Right lobe of liver (tissue), 6 donors: ENCODE measurements around the gene GARIN6. TPM values are rescaled to one million over a fixed set of nuclear protein-coding genes. Genes with fewer than 3 reads are reported as not detected.

Source experiments
- ATAC-seq, 4 donors: fragments of 200-7000 bp; cut with Tn5 transposase; one replicate each; pipeline ENCODE4 v1.9.1; 2020; ENCODE audit warnings: mild to moderate bottlenecking in 4 of 4, moderate library complexity in 4 of 4
- DNase-seq, 3 donors: peaks; one replicate each; pipeline ENCODE4 v3.0.0-alpha.2; 2020
- H3K27ac ChIP-seq, 3 donors: fragments of 200-600 bp; one replicate each; pipeline ENCODE4 v1.8.0; 2022
- H3K27me3 ChIP-seq, 2 donors: fragments of 200-600 bp; one replicate each; pipeline ENCODE4 v1.8.0; 2022
- H3K36me3 ChIP-seq, 4 donors: fragments of 200-600 bp; sonication (generic) in 1 of 4; one replicate each; pipeline versions ENCODE4 v1.5.1 to v1.8.0; 2017 to 2022; ENCODE audit warnings: control low read depth in 1 of 4
- H3K4me1 ChIP-seq, 4 donors: fragments of 200-600 bp; sonication (generic) in 1 of 4; one replicate each; pipeline versions ENCODE4 v1.5.1 to v1.8.0; 2017 to 2022; ENCODE audit warnings: control low read depth in 1 of 4
- H3K4me3 ChIP-seq, 3 donors: fragments of 200-600 bp; one replicate each; pipeline ENCODE4 v1.8.0; 2022
- H3K9me3 ChIP-seq, 4 donors: fragments of 200-600 bp; sonication (generic) in 1 of 4; one replicate each; pipeline versions ENCODE4 v1.5.1 to v1.8.0; 2017 to 2022; ENCODE audit warnings: control low read depth in 1 of 4
- POLR2A ChIP-seq: fragments of 450-650 bp; IDR thresholded peaks from one replicate; pipeline ENCODE4 v1.6.1; 2017; ENCODE audit warnings: antibody characterized with exemption, mild to moderate bottlenecking
- WGBS: methylation state at CpG from one replicate; pipeline ENCODE4 v1.1.6; 2018; ENCODE audit warnings: low coverage, low lambda C conversion rate; ENCODE audit not compliant: insufficient coverage; ENCODE audit errors: missing lambda C conversion rate; 5-methylcytosine and 5-hydroxymethylcytosine counted together
- intact Hi-C, 2 donors: fragments of 100-400 bp; cut with DNase I; formaldehyde crosslinking; loops; one replicate each; pipeline versions ENCODE4 v1.11.2 to v1.14.1; 2022
- total RNA-seq, 6 experiments: library from RNA; depleted of rRNA in 2 of 6; stranded (reverse); fragments of >200 nt in 2 of 6; fragmentation: NEBNext Ultra II Directional in 3 of 6; extraction: Animal tissue kit (Norgen Biotek cat#: 25700) in 3 of 6; gene quantifications; one replicate each; pipeline versions ENCODE4 v1.1.0 to v1.2.4, GENCODE V29; 2016 to 2023
- TF ChIP-seq, protein P1 (sequence below), 4 donors: fragments of 200-600 bp in 3 of 4; fragments of 450-650 bp in 1 of 4; IDR thresholded peaks; one replicate each; pipeline versions ENCODE4 v1.5.1 to v1.8.0; 2016 to 2022; ENCODE audit warnings: antibody characterized with exemption in 4 of 4, mild to moderate bottlenecking in 2 of 4
- donor health status: DM: no; HTN: yes; CAD: no.
- donor health status: DM: no; HTN: no; CAD: no.
- donor health status: DM: no; HTN: no; CAD: no.
- donor health status: DM: no; HTN: yes; CAD: no.
- donor health status: DM: no; HTN: yes; CAD: no.

Gene GARIN6
- total RNA-seq, 6 experiments from 2014 or later, result not detected

DNA sequence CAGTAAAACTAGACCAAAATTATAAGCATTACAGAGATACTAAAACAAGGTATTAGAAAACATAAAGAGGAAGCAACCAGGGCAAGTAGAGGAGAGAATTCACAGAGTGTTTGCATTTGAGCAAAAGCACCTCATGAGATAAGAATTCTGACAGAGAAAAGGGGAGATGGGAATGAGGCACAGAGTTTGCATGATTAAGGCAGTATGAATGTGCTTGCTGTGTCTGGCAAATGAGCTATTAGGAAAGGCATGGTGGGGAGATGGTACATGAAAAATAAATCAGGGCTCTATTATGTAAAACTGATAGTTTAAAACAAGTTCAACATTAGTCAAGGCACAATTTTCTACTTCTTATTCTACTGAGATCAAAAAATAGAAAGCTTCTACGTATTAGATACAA is 23.1 kb downstream of the GARIN6 start:
- DNase-seq (no peak), ATAC-seq (no peak)
- H3K36me3 ChIP-seq, result no peaks in the 10 kb centered on the region
- no peak for TF ChIP-seq POLR2A
- TF ChIP-seq, protein P1, sequence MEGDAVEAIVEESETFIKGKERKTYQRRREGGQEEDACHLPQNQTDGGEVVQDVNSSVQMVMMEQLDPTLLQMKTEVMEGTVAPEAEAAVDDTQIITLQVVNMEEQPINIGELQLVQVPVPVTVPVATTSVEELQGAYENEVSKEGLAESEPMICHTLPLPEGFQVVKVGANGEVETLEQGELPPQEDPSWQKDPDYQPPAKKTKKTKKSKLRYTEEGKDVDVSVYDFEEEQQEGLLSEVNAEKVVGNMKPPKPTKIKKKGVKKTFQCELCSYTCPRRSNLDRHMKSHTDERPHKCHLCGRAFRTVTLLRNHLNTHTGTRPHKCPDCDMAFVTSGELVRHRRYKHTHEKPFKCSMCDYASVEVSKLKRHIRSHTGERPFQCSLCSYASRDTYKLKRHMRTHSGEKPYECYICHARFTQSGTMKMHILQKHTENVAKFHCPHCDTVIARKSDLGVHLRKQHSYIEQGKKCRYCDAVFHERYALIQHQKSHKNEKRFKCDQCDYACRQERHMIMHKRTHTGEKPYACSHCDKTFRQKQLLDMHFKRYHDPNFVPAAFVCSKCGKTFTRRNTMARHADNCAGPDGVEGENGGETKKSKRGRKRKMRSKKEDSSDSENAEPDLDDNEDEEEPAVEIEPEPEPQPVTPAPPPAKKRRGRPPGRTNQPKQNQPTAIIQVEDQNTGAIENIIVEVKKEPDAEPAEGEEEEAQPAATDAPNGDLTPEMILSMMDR (IDR thresholded peaks at IDR 0.05), result no peak
- no peak overlapping the region for H3K27ac ChIP-seq
- no peaks in the 10 kb centered on the region for H3K4me1 ChIP-seq
- H3K27me3 ChIP-seq, result no peaks in the 10 kb centered on the region
- 25% methylated on average over 1 of the region's 1 CpG for WGBS
- intact Hi-C loops, result no loop called here
- H3K9me3 ChIP-seq, result no peaks in the 10 kb centered on the region
- H3K4me3 ChIP-seq, result no peak overlapping the region

DNA sequence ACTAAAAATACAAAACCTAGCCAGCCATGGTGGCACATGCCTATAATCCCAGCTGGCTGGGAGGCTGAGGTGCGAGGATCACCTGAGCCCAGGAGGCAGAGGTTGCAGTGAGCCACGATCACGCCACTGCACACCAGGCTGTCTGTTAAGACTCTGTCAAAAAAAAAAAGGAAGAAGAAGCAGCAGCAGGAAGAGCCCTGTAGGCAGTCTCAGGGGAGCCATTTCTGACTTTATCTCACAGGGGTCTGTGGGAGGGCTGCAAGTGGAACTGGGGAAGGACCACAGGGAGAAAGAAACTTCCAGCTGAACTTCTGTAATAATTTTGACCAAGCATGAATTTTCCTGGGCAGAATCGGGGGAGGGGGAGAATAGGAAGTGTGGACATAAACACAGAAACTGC is 32.7 kb downstream of the GARIN6 start:
- ATAC-seq, result no peak
- H3K27me3 ChIP-seq, result no peaks in the 10 kb centered on the region

DNA sequence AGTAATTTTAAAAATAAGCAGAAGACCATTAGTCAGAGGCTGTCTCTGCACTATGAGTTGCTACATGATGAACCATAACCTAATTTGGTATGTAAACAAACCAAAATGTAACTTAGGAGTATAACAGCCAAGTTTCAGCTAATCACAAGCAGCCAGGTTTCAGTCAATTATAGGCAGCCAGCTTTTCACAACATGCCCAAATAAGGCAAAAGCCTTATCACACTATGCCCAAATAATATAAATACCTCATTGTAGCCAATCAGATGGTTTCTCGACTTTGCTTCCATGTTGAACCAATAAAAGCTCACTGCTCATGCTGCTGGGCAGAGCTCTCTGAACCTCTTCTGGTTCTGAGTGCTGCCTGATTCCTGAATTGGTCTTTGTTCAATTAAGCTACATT is 38.6 kb downstream of the GARIN6 start:
- Histone ChIP-seq H3K4me3 (no peak overlapping the region), H3K36me3 (no peaks in the 10 kb centered on the region), H3K27me3 (no peaks in the 10 kb centered on the region), H3K27ac (no peak overlapping the region), H3K4me1 (no peaks in the 10 kb centered on the region), H3K9me3 (no peaks in the 10 kb centered on the region)
- TF ChIP-seq POLR2A, result no peak
- TF ChIP-seq, protein P1 (IDR thresholded peaks at IDR 0.05), result no peak
- 36% methylated on average over 1 of the region's 1 CpG for WGBS
- no peak for ATAC-seq
- DNase-seq, result no peak
- intact Hi-C loops, result no loop called here

More for the DNA sequence above, 32.7 kb downstream of the GARIN6 start:
- Histone ChIP-seq H3K4me3 (no peak overlapping the region), H3K27ac (no peak overlapping the region), H3K36me3 (no peaks in the 10 kb centered on the region), H3K4me1 (no peaks in the 10 kb centered on the region), H3K9me3 (no peaks in the 10 kb centered on the region)
- DNase-seq, result no peak
- TF ChIP-seq, protein P1 (IDR thresholded peaks at IDR 0.05), result no peak
- TF ChIP-seq POLR2A, result no peak
- 81% methylated on average over 4 of the region's 4 CpGs for WGBS
- intact Hi-C loops, result no loop called here

DNA sequence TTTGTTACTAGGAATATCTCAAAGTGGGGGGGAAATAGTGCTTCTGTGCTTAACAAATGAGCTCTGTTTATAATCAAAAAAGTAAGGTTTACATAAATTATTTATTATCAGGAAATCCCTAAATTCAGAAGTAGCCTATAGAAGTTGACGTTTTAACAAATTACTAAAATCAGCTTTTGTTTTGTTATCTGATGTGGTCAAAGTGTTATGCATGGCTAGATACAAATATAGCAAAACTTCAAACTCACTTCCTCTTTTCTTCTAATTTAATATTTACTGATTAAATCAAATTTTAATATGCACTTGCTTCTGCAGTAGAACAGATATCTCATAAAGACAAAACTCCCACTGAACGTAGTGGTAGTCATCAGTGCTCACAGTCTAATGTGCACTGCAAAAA is 47.5 kb downstream of the GARIN6 start:
- Histone ChIP-seq H3K36me3 (no peaks in the 10 kb centered on the region), H3K4me3 (no peak overlapping the region), H3K27ac (no peak overlapping the region), H3K4me1 (no peaks in the 10 kb centered on the region), H3K27me3 (no peaks in the 10 kb centered on the region), H3K9me3 (no peaks in the 10 kb centered on the region)
- TF ChIP-seq, protein P1 (IDR thresholded peaks at IDR 0.05), result no peak
- no peak for TF ChIP-seq POLR2A
- DNase-seq, result no peak
- intact Hi-C loops, result no loop called here
- ATAC-seq, result no peak
- WGBS, result 24% methylated on average over 2 of the region's 2 CpGs
